Small intestine (tissue), 7 donors: ENCODE data around the gene AGGF1. TPM values are rescaled to one million over a fixed set of nuclear protein-coding genes. Genes with fewer than 3 reads are reported as not detected.

ENCODE experiments used
- DNase-seq, 2 donors: peaks; one replicate each; pipeline versions ENCODE4 v3.0.0 to v3.0.0-alpha.2; 2013
- FAIRE-seq: peaks from 2 replicates; lab custom pipeline; 2012; peaks lifted over from hg19 to GRCh38; lab: Jason Lieb, UNC
- H3K27ac ChIP-seq, 3 donors: one replicate each; pipeline ENCODE4 v1.5.1; 2013; ENCODE audit warnings: low read length in 2 of 3, mild to moderate bottlenecking in 2 of 3, control low read depth in 1 of 3, inconsistent platforms in 1 of 3, low read depth in 1 of 3, moderate library complexity in 1 of 3
- H3K27me3 ChIP-seq, 3 donors: one replicate each; pipeline ENCODE4 v1.6.1; 2013; ENCODE audit warnings: low read length in 3 of 3, inconsistent platforms in 1 of 3; ENCODE audit not compliant: control insufficient read depth in 3 of 3, insufficient read depth in 3 of 3
- H3K36me3 ChIP-seq, 3 donors: one replicate each; pipeline ENCODE4 v1.6.1; 2013; ENCODE audit warnings: low read length in 3 of 3, inconsistent platforms in 1 of 3, low read depth in 1 of 3, mild to moderate bottlenecking in 1 of 3, moderate library complexity in 1 of 3; ENCODE audit not compliant: control insufficient read depth in 3 of 3, insufficient read depth in 2 of 3
- H3K4me1 ChIP-seq, 3 donors: one replicate each; pipeline ENCODE4 v1.6.1; 2013; ENCODE audit warnings: low read length in 2 of 3, inconsistent platforms in 1 of 3, low read depth in 1 of 3, mild to moderate bottlenecking in 1 of 3, moderate library complexity in 1 of 3; ENCODE audit not compliant: control insufficient read depth in 3 of 3, insufficient read depth in 2 of 3
- H3K4me3 ChIP-seq, 3 donors: one replicate each; pipeline ENCODE4 v1.5.1; 2013; ENCODE audit warnings: low read length in 3 of 3, control low read depth in 1 of 3, inconsistent platforms in 1 of 3, low read depth in 1 of 3, mild to moderate bottlenecking in 1 of 3, moderate library complexity in 1 of 3
- H3K9me3 ChIP-seq, 2 donors: one replicate each; pipeline ENCODE4 v1.6.1; 2013; ENCODE audit warnings: low read depth in 1 of 2, low read length in 1 of 2; ENCODE audit not compliant: control insufficient read depth in 2 of 2, insufficient read depth in 1 of 2
- WGBS, 3 donors: extraction: QIAGEN DNeasy Blood & Tissue Kit; methylation state at CpG; one replicate each; pipeline ENCODE4 v1.1.7; 2013; 5-methylcytosine and 5-hydroxymethylcytosine counted together
- polyA plus RNA-seq, 4 donors: library from polyadenylated mRNA; stranded (reverse) in 3 of 4; unstranded in 1 of 4; fragments of 200-250 nt in 3 of 4; fragments of 120-200 nt in 1 of 4; gene quantifications; one replicate each; pipeline versions ENCODE4 v1.2.1 to v1.2.3, GENCODE V29; 2013
- donor health status: healthy with polysubstance abuse.
- donor health status: control.
- donor health status: control.
- donor health status: Bipolar disorder and iron deficiency.
- donor health status: healthy.

The AGGF1 gene
- polyA plus RNA-seq, 4 donors = 10.8 to 30.7 (median 14.6) TPM

GRCh38 chr5:77032635-77033034, 2.4 kb downstream of the AGGF1 start:
- Histone ChIP-seq H3K4me3 (no peak overlapping the region), H3K4me1 (peaks cover 4 to 22% (median 5%) of the 10 kb centered on the region in 3 donors), H3K9me3 (peaks cover 0 to 15% of the 10 kb centered on the region in 2 donors), H3K27ac (no peak overlapping the region), H3K36me3 (peaks cover 4 to 8% (median 4%) of the 10 kb centered on the region in 3 donors), H3K27me3 (no peaks in the 10 kb centered on the region)
- DNase-seq = no peak
- no peak for FAIRE-seq
- WGBS, 3 donors = 74 to 82% (median 78%) methylated on average over 4 of the region's 4 CpGs

GRCh38 chr5:77033338-77033737, 3.1 kb downstream of the AGGF1 start:
- no peak overlapping the region for H3K4me3 ChIP-seq
- WGBS, 3 donors = 23 to 69% (median 42%) methylated on average over 5 of the region's 5 CpGs
- H3K4me1 ChIP-seq = peaks cover 4 to 16% (median 5%) of the 10 kb centered on the region in 3 donors
- FAIRE-seq (no peak), DNase-seq (peak; percentile 49 to 81)
- H3K36me3 ChIP-seq = peaks cover 4 to 8% (median 4%) of the 10 kb centered on the region in 3 donors
- no peak overlapping the region for H3K27ac ChIP-seq
- H3K9me3 ChIP-seq = peaks cover 0 to 15% of the 10 kb centered on the region in 2 donors
- H3K27me3 ChIP-seq = no peaks in the 10 kb centered on the region

GRCh38 chr5:77035950-77036349, 5.7 kb downstream of the AGGF1 start:
- Histone ChIP-seq H3K4me3 (no peak overlapping the region), H3K27me3 (no peaks in the 10 kb centered on the region), H3K36me3 (peaks cover 6 to 15% (median 6%) of the 10 kb centered on the region in 3 donors), H3K27ac (no peak overlapping the region), H3K4me1 (peaks cover 0 to 6% (median 4%) of the 10 kb centered on the region in 3 donors), H3K9me3 (no peaks in the 10 kb centered on the region)
- FAIRE-seq (no peak), DNase-seq (no peak)
- WGBS, 3 donors = 75 to 93% (median 83%) methylated on average over 1 of the region's 1 CpG

GRCh38 chr5:77046416-77047073, 16.3 kb downstream of the AGGF1 start:
- Histone ChIP-seq H3K4me1 (no peaks in the 10 kb centered on the region), H3K27ac (no peak overlapping the region), H3K36me3 (peaks cover 0 to 15% (median 8%) of the 10 kb centered on the region in 3 donors), H3K4me3 (no peak overlapping the region), H3K9me3 (no peaks in the 10 kb centered on the region), H3K27me3 (no peaks in the 10 kb centered on the region)
- FAIRE-seq = no peak
- WGBS, 3 donors = 95 to 100% (median 97%) methylated on average over 1 of the region's 1 CpG
- DNase-seq = no peak

GRCh38 chr5:77064040-77064439, 33.8 kb downstream of the AGGF1 start:
- no peak for DNase-seq
- Histone ChIP-seq H3K36me3 (peaks cover 3 to 26% (median 9%) of the 10 kb centered on the region in 3 donors), H3K27me3 (no peaks in the 10 kb centered on the region), H3K9me3 (no peaks in the 10 kb centered on the region), H3K4me1 (peaks cover 0 to 3% (median 0%) of the 10 kb centered on the region in 3 donors), H3K27ac (no peak overlapping the region), H3K4me3 (no peak overlapping the region)
- no peak for FAIRE-seq
- 69 to 91% (median 73%) methylated on average over 3 of the region's 3 CpGs for WGBS, 3 donors

GRCh38 chr5:77065256-77065655, 35.1 kb downstream of the AGGF1 start:
- peaks cover 3 to 25% (median 4%) of the 10 kb centered on the region in 3 donors for H3K36me3 ChIP-seq
- FAIRE-seq (no peak), DNase-seq (no peak)
- no peak overlapping the region for H3K4me3 ChIP-seq
- no peaks in the 10 kb centered on the region for H3K27me3 ChIP-seq
- no peaks in the 10 kb centered on the region for H3K9me3 ChIP-seq
- WGBS, 3 donors = 83 to 99% (median 94%) methylated on average over 3 of the region's 3 CpGs
- no peak overlapping the region for H3K27ac ChIP-seq
- H3K4me1 ChIP-seq = peaks cover 0 to 3% (median 0%) of the 10 kb centered on the region in 3 donors

- no peak for DNase-seq
- H3K27ac ChIP-seq = no peak overlapping the region
- no peak for FAIRE-seq
- H3K27me3 ChIP-seq = no peaks in the 10 kb centered on the region
- H3K9me3 ChIP-seq = no peaks in the 10 kb centered on the region
- 87 to 100% (median 91%) methylated on average over 1 of the region's 1 CpG for WGBS, 3 donors
- peaks cover 0 to 3% (median 0%) of the 10 kb centered on the region in 3 donors for H3K4me1 ChIP-seq
- H3K36me3 ChIP-seq = peaks cover 3 to 25% (median 4%) of the 10 kb centered on the region in 3 donors
- no peak overlapping the region for H3K4me3 ChIP-seq
Measured at GRCh38 chr5:77066184-77066583, 36.0 kb downstream of the AGGF1 start.

GRCh38 chr5:77066823-77067442, 36.7 kb downstream of the AGGF1 start:
- H3K4me3 ChIP-seq = no peak overlapping the region
- no peaks in the 10 kb centered on the region for H3K27me3 ChIP-seq
- H3K36me3 ChIP-seq = peaks cover 3 to 22% (median 7%) of the 10 kb centered on the region in 3 donors
- 73 to 88% (median 86%) methylated on average over 1 of the region's 1 CpG for WGBS, 3 donors
- no peak for FAIRE-seq
- H3K27ac ChIP-seq = no peak overlapping the region
- no peaks in the 10 kb centered on the region for H3K9me3 ChIP-seq
- no peak for DNase-seq
- H3K4me1 ChIP-seq = peaks cover 0 to 2% (median 1%) of the 10 kb centered on the region in 3 donors
